Body of pancreas (tissue), 4 donors: ENCODE data around the gene NHLRC1.

Experiments
- POLR2A ChIP-seq, 3 donors: fragments of 450-650 bp; IDR thresholded peaks; one replicate each; pipeline ENCODE4 v1.6.1; 2016; ENCODE audit warnings: antibody characterized with exemption in 3 of 3, mild to moderate bottlenecking in 2 of 3
- TF ChIP-seq, protein P1 (sequence below), 7 experiments: fragments of 450-650 bp in 4 of 7; fragments of 200-600 bp in 3 of 7; sonication (generic) in 3 of 7; IDR thresholded peaks; one replicate each; pipeline ENCODE4 v1.5.1; 2016 to 2019; ENCODE audit warnings: antibody characterized with exemption in 7 of 7

- TF ChIP-seq, protein P1, sequence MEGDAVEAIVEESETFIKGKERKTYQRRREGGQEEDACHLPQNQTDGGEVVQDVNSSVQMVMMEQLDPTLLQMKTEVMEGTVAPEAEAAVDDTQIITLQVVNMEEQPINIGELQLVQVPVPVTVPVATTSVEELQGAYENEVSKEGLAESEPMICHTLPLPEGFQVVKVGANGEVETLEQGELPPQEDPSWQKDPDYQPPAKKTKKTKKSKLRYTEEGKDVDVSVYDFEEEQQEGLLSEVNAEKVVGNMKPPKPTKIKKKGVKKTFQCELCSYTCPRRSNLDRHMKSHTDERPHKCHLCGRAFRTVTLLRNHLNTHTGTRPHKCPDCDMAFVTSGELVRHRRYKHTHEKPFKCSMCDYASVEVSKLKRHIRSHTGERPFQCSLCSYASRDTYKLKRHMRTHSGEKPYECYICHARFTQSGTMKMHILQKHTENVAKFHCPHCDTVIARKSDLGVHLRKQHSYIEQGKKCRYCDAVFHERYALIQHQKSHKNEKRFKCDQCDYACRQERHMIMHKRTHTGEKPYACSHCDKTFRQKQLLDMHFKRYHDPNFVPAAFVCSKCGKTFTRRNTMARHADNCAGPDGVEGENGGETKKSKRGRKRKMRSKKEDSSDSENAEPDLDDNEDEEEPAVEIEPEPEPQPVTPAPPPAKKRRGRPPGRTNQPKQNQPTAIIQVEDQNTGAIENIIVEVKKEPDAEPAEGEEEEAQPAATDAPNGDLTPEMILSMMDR (IDR thresholded peaks at IDR 0.05): no peak
- TF ChIP-seq POLR2A (IDR thresholded peaks at IDR 0.05): no peak
Measured at GRCh38 chr6:18136260-18136659, 13.8 kb upstream of the NHLRC1 start.
